HUES6 (cell line): ENCODE results near the gene ARL15.

ENCODE experiments used
- H3K27ac ChIP-seq: 2 replicates; pipeline ENCODE4 v1.7.0; 2013; ENCODE audit warnings: low read depth, mild to moderate bottlenecking, low read length, inconsistent platforms
- H3K27me3 ChIP-seq: 2 replicates; pipeline ENCODE4 v1.6.1; 2013; ENCODE audit warnings: low read length; ENCODE audit not compliant: control insufficient read depth, insufficient read depth
- H3K36me3 ChIP-seq: 2 replicates; pipeline ENCODE4 v1.6.1; 2013; ENCODE audit warnings: low read length; ENCODE audit not compliant: control insufficient read depth, insufficient read depth
- H3K4me1 ChIP-seq: 2 replicates; pipeline ENCODE4 v1.6.1; 2013; ENCODE audit warnings: low read length; ENCODE audit not compliant: control insufficient read depth, insufficient read depth
- H3K4me3 ChIP-seq: 2 replicates; pipeline ENCODE4 v1.5.1; 2013; ENCODE audit warnings: low read depth, low read length
- H3K9ac ChIP-seq: one replicate; pipeline ENCODE4 v1.6.1; 2013; ENCODE audit warnings: mild to moderate bottlenecking, low read length
- H3K9me3 ChIP-seq: 2 replicates; pipeline ENCODE4 v1.6.1; 2013; ENCODE audit warnings: low read depth, low read length; ENCODE audit not compliant: control insufficient read depth, insufficient read depth

The ARL15 gene

DNA sequence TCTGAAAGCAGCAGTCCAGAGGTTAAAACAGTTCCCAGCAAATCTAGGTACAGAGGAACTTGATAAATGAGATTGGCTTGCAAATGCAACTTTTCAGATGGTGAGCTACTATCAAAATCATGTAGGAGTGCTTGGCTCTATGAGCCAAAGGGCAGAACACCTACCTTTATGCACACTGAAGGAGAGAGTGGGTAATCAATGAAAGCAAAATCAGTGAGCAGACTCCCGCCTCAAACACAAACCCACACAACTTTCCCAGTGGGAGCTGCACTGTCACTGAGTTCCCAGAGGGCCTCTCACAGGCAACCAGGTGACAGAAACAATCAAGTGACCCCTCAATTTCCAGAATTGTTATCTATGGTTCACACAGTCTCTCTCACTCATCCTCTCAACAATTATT lies 8.5 kb downstream of the ARL15 start:
- Histone ChIP-seq H3K27ac (no peak overlapping the region), H3K9ac (no peak overlapping the region)

GRCh38 chr5:54301220-54301619 lies 9.2 kb downstream of the ARL15 start:
- Histone ChIP-seq H3K36me3 (no peaks in the 10 kb centered on the region), H3K9ac (no peak overlapping the region), H3K4me1 (peaks cover 30% of the 10 kb centered on the region), H3K27me3 (no peaks in the 10 kb centered on the region), H3K4me3 (no peak overlapping the region), H3K27ac (no peak overlapping the region), H3K9me3 (no peaks in the 10 kb centered on the region)

More for the DNA sequence above, 8.5 kb downstream of the ARL15 start:
- H3K4me1 ChIP-seq: peaks cover 27% of the 10 kb centered on the region
- no peaks in the 10 kb centered on the region for H3K36me3 ChIP-seq
- H3K27me3 ChIP-seq: no peaks in the 10 kb centered on the region
- no peaks in the 10 kb centered on the region for H3K9me3 ChIP-seq
- no peak overlapping the region for H3K4me3 ChIP-seq

DNA sequence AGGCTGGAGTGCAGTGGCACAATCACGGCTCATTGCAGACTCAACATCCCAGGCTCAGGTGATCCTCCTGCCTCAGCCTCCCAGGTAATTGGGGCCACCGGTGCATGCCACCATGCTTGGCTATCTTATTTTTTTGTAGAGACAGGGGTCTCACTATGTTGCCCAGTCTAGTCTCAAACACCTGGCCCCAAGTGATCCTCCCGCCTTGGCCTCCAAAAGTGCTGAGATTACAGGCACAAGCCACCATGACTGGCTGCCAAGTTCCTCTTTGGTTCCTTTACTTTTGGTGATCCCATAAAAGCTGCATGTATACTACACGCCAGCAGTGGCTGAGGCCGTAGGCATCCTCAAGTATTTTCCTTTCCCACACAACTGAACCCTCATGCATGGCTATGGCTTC lies 11.4 kb downstream of the ARL15 start:
- no peaks in the 10 kb centered on the region for H3K36me3 ChIP-seq
- no peaks in the 10 kb centered on the region for H3K9me3 ChIP-seq
- no peak overlapping the region for H3K4me3 ChIP-seq
- H3K4me1 ChIP-seq: peaks cover 21% of the 10 kb centered on the region
- no peak overlapping the region for H3K27ac ChIP-seq
- no peak overlapping the region for H3K9ac ChIP-seq
- no peaks in the 10 kb centered on the region for H3K27me3 ChIP-seq

DNA sequence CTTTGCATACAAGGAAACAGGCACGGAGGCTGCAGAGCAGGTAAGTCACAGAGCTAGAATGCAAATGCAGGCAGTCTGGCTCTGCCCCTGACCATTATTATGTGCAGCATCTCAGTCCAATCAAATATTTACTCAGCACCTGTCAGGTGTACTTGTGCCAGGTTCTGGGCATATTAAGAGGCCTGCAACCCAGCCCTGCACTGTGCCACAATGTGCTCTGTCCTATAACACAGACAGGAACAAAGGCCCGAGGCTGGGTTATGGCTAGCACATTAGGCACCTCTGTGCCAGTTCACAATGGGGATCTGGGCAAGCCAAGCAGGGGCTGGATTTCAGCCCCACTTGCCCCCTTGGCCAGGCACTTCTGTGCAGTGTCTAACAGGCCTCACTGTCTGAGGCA lies 14.0 kb downstream of the ARL15 start:
- Histone ChIP-seq H3K9ac (no peak overlapping the region), H3K27me3 (no peaks in the 10 kb centered on the region), H3K4me1 (peaks cover 17% of the 10 kb centered on the region), H3K9me3 (no peaks in the 10 kb centered on the region), H3K36me3 (no peaks in the 10 kb centered on the region), H3K27ac (no peak overlapping the region), H3K4me3 (no peak overlapping the region)

GRCh38 chr5:54295651-54296276 lies 14.6 kb downstream of the ARL15 start:
- Histone ChIP-seq H3K27ac (no peak overlapping the region), H3K4me3 (no peak overlapping the region), H3K27me3 (no peaks in the 10 kb centered on the region), H3K9me3 (no peaks in the 10 kb centered on the region), H3K4me1 (peaks cover 17% of the 10 kb centered on the region), H3K9ac (no peak overlapping the region), H3K36me3 (no peaks in the 10 kb centered on the region)

DNA sequence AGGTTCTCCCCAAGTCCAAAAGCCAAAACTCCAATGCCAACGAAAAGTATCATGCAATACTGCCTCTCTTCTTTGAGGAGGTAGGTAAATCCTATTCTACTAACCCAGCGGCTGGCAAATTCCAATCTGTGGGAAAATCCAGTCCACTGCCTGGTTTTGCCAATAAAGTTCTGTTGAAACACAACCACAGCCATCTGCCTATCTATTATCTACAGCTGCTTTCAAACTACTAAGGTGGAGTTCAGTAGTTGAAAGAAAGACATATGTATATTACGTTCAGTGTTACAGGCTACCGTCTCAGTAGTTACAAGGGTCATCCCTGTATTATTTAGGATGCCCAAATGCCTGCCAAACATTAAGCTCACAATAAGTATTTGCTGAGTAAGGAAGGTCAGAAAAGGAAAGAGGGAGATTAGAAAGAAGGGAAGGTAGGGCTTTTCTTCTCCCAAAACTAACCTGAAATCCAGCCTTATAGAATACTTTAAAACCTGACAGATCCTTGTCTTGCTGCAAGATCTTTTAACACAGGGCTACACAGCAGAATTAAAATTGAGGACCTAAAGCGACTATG lies 16.2 kb downstream of the ARL15 start:
- H3K36me3 ChIP-seq: no peaks in the 10 kb centered on the region
- no peaks in the 10 kb centered on the region for H3K9me3 ChIP-seq
- H3K4me1 ChIP-seq: peaks cover 20% of the 10 kb centered on the region
- H3K27ac ChIP-seq: no peak overlapping the region
- no peak overlapping the region for H3K9ac ChIP-seq
- no peaks in the 10 kb centered on the region for H3K27me3 ChIP-seq
- H3K4me3 ChIP-seq: no peak overlapping the region

DNA sequence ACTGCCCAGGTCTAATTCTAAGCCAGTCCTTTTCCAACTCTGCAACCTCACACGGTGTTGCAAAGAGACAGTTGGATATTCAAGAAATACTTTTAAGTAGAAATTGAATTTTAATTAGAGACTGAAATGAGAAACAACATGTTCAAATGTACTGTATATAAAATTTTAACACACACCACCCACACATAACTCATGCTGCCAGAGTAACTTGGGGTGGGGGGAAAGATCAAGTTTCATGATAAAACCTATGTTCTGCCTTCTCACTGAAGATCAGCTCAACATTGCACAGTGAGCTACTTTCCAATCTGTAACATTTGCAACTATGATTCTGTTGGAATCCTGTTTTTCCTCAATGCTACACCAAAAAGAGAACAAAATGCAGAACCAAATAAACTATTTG lies 17.5 kb downstream of the ARL15 start:
- Histone ChIP-seq H3K4me1 (peaks cover 20% of the 10 kb centered on the region), H3K27me3 (no peaks in the 10 kb centered on the region), H3K27ac (no peak overlapping the region), H3K36me3 (no peaks in the 10 kb centered on the region), H3K9ac (no peak overlapping the region), H3K9me3 (no peaks in the 10 kb centered on the region; the same call in 1 of the 2 replicates), H3K4me3 (no peak overlapping the region)

DNA sequence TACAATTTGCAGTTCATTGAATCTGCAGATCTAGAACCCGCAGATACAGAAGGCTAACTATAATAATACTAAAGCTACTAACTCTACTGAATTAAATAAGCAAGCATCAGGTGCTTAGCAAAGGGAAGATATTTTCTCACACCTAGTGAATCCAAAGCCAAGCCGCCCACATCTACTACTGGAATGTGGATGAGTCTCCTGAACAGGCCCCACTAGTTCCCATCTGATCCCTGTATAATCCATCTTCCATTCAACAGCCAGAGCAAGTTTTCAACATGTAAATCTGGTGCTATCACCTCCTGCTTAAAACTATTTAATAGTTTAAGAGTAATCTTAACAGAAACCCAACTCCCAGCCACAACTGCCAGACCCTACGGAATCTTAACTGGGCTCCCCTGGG lies 18.9 kb downstream of the ARL15 start:
- no peaks in the 10 kb centered on the region; the same call in 1 of the 2 replicates for H3K9me3 ChIP-seq
- H3K4me1 ChIP-seq: peaks cover 14% of the 10 kb centered on the region
- no peak overlapping the region for H3K27ac ChIP-seq
- no peak overlapping the region for H3K9ac ChIP-seq
- H3K27me3 ChIP-seq: no peaks in the 10 kb centered on the region
- H3K36me3 ChIP-seq: no peaks in the 10 kb centered on the region
- H3K4me3 ChIP-seq: no peak overlapping the region

GRCh38 chr5:54289769-54290168 lies 20.6 kb downstream of the ARL15 start:
- Histone ChIP-seq H3K36me3 (no peaks in the 10 kb centered on the region), H3K4me3 (no peak overlapping the region), H3K4me1 (peaks cover 10% of the 10 kb centered on the region; the same call in 1 of the 2 replicates), H3K27me3 (no peaks in the 10 kb centered on the region), H3K9ac (no peak overlapping the region), H3K27ac (no peak overlapping the region), H3K9me3 (no peaks in the 10 kb centered on the region; the same call in 1 of the 2 replicates)

- Histone ChIP-seq H3K4me3 (no peak overlapping the region), H3K27ac (no peak overlapping the region)
These were observed 21.7 kb downstream of the ARL15 start for GRCh38 chr5:54288568-54289217.

GRCh38 chr5:54285686-54286085 lies 24.7 kb downstream of the ARL15 start:
- Histone ChIP-seq H3K9ac (no peak overlapping the region), H3K36me3 (no peaks in the 10 kb centered on the region), H3K27ac (no peak overlapping the region), H3K9me3 (peaks cover 4% of the 10 kb centered on the region; the same call in 1 of the 2 replicates), H3K27me3 (no peaks in the 10 kb centered on the region), H3K4me1 (peaks cover 10% of the 10 kb centered on the region; the same call in 1 of the 2 replicates), H3K4me3 (no peak overlapping the region)

More at GRCh38 chr5:54288568-54289217, 21.7 kb downstream of the ARL15 start:
- Histone ChIP-seq H3K9me3 (no peaks in the 10 kb centered on the region; the same call in 1 of the 2 replicates), H3K4me1 (peaks cover 10% of the 10 kb centered on the region; the same call in 1 of the 2 replicates), H3K36me3 (no peaks in the 10 kb centered on the region), H3K9ac (no peak overlapping the region), H3K27me3 (no peaks in the 10 kb centered on the region)
